Spleen (tissue), 11 donors: ENCODE data around the gene UFD1. TPM values are rescaled to one million over a fixed set of nuclear protein-coding genes. Genes with fewer than 3 reads are reported as not detected.

Source experiments
- DNase-seq: peaks from one replicate; pipeline ENCODE4 v3.0.0-alpha.2; 2020
- H3K27ac ChIP-seq, 8 donors: fragments of 200-600 bp; sonication (generic) in 7 of 8; 1 replicate in 4 of 8; 2 replicates in 4 of 8; pipeline versions ENCODE4 v1.5.0 to v1.8.0; 2016 to 2021; ENCODE audit warnings: inconsistent platforms in 4 of 8, mild to moderate bottlenecking in 4 of 8, moderate library complexity in 1 of 8
- H3K27me3 ChIP-seq, 7 donors: fragments of 200-600 bp; sonication (generic) in 6 of 7; replicated peaks in 1 of 7; 1 replicate in 4 of 7; 2 replicates in 3 of 7; pipeline versions ENCODE4 v1.5.0 to v1.8.0; 2016 to 2021; ENCODE audit warnings: inconsistent platforms in 3 of 7, mild to moderate bottlenecking in 1 of 7
- H3K36me3 ChIP-seq, 6 donors: fragments of 200-600 bp; sonication (generic) in 5 of 6; 1 replicate in 4 of 6; 2 replicates in 2 of 6; pipeline versions ENCODE4 v1.5.0 to v1.8.0; 2016 to 2021; ENCODE audit warnings: inconsistent platforms in 2 of 6
- H3K4me1 ChIP-seq, 6 donors: fragments of 200-600 bp; sonication (generic) in 5 of 6; 1 replicate in 3 of 6; 2 replicates in 3 of 6; pipeline versions ENCODE4 v1.5.0 to v1.8.0; 2016 to 2021; ENCODE audit warnings: inconsistent platforms in 3 of 6
- H3K4me3 ChIP-seq, 8 donors: fragments of 200-600 bp; sonication (generic) in 7 of 8; 1 replicate in 4 of 8; 2 replicates in 4 of 8; pipeline versions ENCODE4 v1.5.0 to v1.8.0; 2016 to 2021; ENCODE audit warnings: inconsistent platforms in 4 of 8, mild to moderate bottlenecking in 4 of 8, moderate library complexity in 2 of 8
- H3K9me3 ChIP-seq, 8 donors: fragments of 200-600 bp; sonication (generic) in 7 of 8; 1 replicate in 4 of 8; 2 replicates in 4 of 8; pipeline versions ENCODE4 v1.5.0 to v1.8.0; 2016 to 2021; ENCODE audit warnings: inconsistent platforms in 4 of 8
- POLR2A ChIP-seq, 3 donors: fragments of 450-650 bp; IDR thresholded peaks; one replicate each; pipeline ENCODE4 v1.5.1; 2017; ENCODE audit warnings: antibody characterized with exemption in 3 of 3, mild to moderate bottlenecking in 1 of 3
- POLR2AphosphoS5 ChIP-seq, 3 donors: sonication (generic); formaldehyde crosslinking; IDR thresholded peaks; one replicate each; pipeline ENCODE4 v1.5.1; 2017; ENCODE audit warnings: antibody characterized with exemption in 3 of 3
- WGBS, 5 donors: extraction: QIAGEN DNeasy Blood & Tissue Kit in 3 of 5; methylation state at CpG; one replicate each; pipeline versions ENCODE4 v1.1.5 to v1.1.7; 2013 to 2018; 5-methylcytosine and 5-hydroxymethylcytosine counted together
- intact Hi-C: fragments of 100-400 bp; cut with DNase I; formaldehyde crosslinking; loops from one replicate; pipeline ENCODE4 v1.15.0; 2023; ENCODE audit warnings: low total_unique reads
- polyA plus RNA-seq, 3 donors: library from polyadenylated mRNA; stranded (reverse); fragments of 200-250 nt; gene quantifications; one replicate each; pipeline ENCODE4 v1.2.1, GENCODE V29; 2013
- total RNA-seq, 7 donors: library from RNA; depleted of rRNA in 3 of 7; stranded (reverse); fragments of >200 nt in 3 of 7; fragmentation: NEBNext Ultra II Directional in 4 of 7; extraction: Animal tissue kit (Norgen Biotek cat#: 25700) in 4 of 7; gene quantifications; one replicate each; pipeline versions ENCODE4 v1.1.0 to v1.2.1, GENCODE V29; 2016 to 2021
- TF ChIP-seq, protein P1 (sequence below), 11 experiments: fragments of 200-600 bp in 7 of 11; fragments of 450-650 bp in 4 of 11; sonication (generic) in 4 of 11; IDR thresholded peaks in 8 of 11; conservative IDR thresholded peaks in 3 of 11; 1 replicate in 7 of 11; 2 replicates in 4 of 11; pipeline versions ENCODE4 v1.4.0 to v1.8.0; 2016 to 2021; ENCODE audit warnings: antibody characterized with exemption in 11 of 11, inconsistent platforms in 4 of 11, mild to moderate bottlenecking in 1 of 11
- donor health status: healthy with polysubstance abuse.
- donor health status: DM: no; HTN: no; CAD: no; lungs with moderate emphysema.
- donor health status: DM: no; HTN: no; CAD: no.
- donor health status: Bipolar disorder and iron deficiency.
- donor health status: healthy.
- donor health status: DM: no; HTN: no; CAD: no.
- donor health status: DM: yes; HTN: yes; CAD: no.

Gene UFD1
- total and polyA plus RNA-seq, 10 donors, result 35.6 to 55.4 (median 42.4) TPM

DNA sequence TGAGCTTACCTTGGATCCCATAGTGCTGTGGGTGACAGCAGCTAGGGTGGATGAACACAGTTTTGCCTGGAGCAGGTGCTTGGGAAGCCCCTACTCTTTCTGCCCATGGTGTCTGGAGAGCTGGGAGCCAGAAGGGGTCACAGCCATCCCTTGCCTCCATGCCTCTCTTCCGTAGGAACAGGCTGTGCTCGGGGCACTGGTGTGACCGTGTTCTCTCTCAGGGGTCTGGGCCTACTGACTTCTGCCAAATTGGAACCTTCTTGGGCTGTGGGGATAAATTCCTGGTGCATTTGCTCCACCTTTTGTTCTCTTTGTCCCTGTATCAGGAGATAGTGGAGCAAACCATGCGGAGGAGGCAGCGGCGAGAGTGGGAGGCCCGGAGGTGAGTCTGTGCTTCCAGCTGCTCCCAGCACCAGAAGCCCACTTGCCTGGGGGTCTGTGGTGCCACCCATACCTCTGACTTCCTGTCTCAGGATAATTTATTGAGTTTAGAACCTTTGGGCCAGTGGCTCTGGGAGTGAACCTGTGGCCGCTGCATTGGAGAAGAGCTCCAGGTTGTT, 15.1 kb upstream of the UFD1 start:
- intact Hi-C loops, result loop anchor here (10.0 kb wide), 1 partner anchor 131 kb away; no protein-coding TSS in a partner anchor
- WGBS, 5 donors, result 96 to 99% (median 99%) methylated on average over 7 to 8 of the region's 8 CpGs

DNA sequence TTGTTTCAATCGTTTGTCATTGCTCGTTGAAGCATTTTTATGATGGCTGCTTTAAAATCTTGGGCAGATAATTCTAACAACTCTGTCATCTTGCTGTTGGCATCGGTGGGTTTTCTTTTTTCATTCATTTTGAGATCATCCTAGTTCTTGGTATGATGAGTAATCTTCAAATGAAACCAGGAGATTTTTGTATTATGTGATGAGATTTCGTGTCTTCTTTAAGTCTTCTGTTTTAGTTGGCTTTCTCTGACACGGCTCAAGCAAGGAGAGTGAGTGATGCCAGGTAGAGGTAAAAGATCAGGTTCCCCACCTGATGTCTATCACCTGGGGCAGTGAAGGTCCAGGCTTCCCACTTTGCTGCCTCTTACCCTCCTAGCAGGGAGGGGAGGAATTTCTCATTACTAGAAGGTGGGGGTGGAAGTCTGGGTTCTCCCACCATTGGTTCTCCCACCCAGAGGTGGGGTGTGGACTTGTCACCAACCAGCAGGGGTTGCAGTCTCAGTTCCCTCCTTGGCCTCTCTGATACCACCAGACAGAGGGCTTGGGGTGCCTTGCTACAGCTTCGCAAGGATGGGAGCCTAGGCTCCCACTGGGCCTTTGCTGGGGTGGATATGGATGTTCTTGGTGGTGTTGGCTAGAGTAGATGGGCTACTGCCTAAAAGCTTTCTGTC, 13.6 kb upstream of the UFD1 start:
- no peak for DNase-seq
- H3K36me3 ChIP-seq, result peaks cover 0 to 30% (median 0%) of the 10 kb centered on the region in 6 donors
- no peaks in the 10 kb centered on the region for H3K9me3 ChIP-seq
- peaks cover 0 to 5% (median 0%) of the 10 kb centered on the region in 6 donors for H3K4me1 ChIP-seq
- TF ChIP-seq POLR2A (IDR thresholded peaks at IDR 0.05) (no peak), POLR2AphosphoS5 (IDR thresholded peaks at IDR 0.05) (no peak)
- TF ChIP-seq, protein P1, sequence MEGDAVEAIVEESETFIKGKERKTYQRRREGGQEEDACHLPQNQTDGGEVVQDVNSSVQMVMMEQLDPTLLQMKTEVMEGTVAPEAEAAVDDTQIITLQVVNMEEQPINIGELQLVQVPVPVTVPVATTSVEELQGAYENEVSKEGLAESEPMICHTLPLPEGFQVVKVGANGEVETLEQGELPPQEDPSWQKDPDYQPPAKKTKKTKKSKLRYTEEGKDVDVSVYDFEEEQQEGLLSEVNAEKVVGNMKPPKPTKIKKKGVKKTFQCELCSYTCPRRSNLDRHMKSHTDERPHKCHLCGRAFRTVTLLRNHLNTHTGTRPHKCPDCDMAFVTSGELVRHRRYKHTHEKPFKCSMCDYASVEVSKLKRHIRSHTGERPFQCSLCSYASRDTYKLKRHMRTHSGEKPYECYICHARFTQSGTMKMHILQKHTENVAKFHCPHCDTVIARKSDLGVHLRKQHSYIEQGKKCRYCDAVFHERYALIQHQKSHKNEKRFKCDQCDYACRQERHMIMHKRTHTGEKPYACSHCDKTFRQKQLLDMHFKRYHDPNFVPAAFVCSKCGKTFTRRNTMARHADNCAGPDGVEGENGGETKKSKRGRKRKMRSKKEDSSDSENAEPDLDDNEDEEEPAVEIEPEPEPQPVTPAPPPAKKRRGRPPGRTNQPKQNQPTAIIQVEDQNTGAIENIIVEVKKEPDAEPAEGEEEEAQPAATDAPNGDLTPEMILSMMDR (IDR thresholded peaks at IDR 0.05 in 8 of 11, conservative IDR thresholded peaks at IDR 0.05 in 3 of 11), result no peak
- WGBS, 5 donors, result 84 to 96% (median 90%) methylated on average over 6 of the region's 6 CpGs
- no peaks in the 10 kb centered on the region for H3K27me3 ChIP-seq
- H3K4me3 ChIP-seq, result no peak overlapping the region
- H3K27ac ChIP-seq, result no peak overlapping the region
- intact Hi-C loops, result loop anchor here (10.0 kb wide), 1 partner anchor 132 kb away; no protein-coding TSS in a partner anchor

More for the DNA sequence above, 15.1 kb upstream of the UFD1 start:
- Histone ChIP-seq H3K4me1 (peaks cover 0 to 5% (median 0%) of the 10 kb centered on the region in 6 donors), H3K27ac (no peak overlapping the region), H3K4me3 (no peak overlapping the region), H3K9me3 (no peaks in the 10 kb centered on the region), H3K36me3 (peaks cover 0 to 44% (median 0%) of the 10 kb centered on the region in 6 donors), H3K27me3 (no peaks in the 10 kb centered on the region)
- TF ChIP-seq POLR2A (IDR thresholded peaks at IDR 0.05) (no peak), POLR2AphosphoS5 (IDR thresholded peaks at IDR 0.05) (no peak)
- TF ChIP-seq, protein P1 (IDR thresholded peaks at IDR 0.05 in 8 of 11, conservative IDR thresholded peaks at IDR 0.05 in 3 of 11), result no peak
- no peak for DNase-seq

DNA sequence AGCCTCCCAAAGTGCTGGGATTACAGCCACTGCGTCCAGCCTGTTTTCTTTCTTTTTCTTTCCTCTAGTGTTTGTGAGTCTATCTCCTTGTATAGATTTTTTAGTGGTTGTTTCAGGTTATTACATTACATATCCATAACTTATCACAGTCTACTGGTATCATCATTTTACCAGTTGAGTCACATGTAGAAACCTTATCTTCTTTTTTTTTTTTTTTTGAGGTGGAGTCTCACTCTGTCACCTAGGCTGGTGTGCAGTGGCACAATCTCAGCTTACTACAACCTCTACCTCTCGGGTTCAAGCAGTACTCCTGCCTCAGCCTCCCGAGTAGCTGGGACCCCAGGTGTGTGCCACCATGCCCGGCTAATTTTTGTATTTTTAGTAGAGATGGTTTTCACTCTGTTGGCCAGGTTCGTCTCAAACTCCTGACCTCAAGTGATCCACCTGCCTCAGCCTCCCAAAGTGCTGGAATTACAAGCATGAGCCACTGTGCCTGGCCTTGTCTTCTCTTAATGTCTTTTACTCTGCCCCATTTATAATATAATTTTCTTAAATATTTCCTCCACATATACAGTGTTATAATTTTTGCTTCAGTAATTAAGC, 11.7 kb upstream of the UFD1 start:
- no peak for DNase-seq
- H3K4me1 ChIP-seq, result peaks cover 0 to 5% (median 0%) of the 10 kb centered on the region in 6 donors
- H3K27ac ChIP-seq, result no peak overlapping the region
- peaks cover 0 to 18% (median 0%) of the 10 kb centered on the region in 6 donors for H3K36me3 ChIP-seq
- TF ChIP-seq POLR2A (IDR thresholded peaks at IDR 0.05) (no peak), POLR2AphosphoS5 (IDR thresholded peaks at IDR 0.05) (no peak)
- TF ChIP-seq, protein P1 (IDR thresholded peaks at IDR 0.05 in 8 of 11, conservative IDR thresholded peaks at IDR 0.05 in 3 of 11), result no peak
- intact Hi-C loops, result loop anchor here (10.0 kb wide), 1 partner anchor 134 kb away; no protein-coding TSS in a partner anchor
- no peaks in the 10 kb centered on the region for H3K27me3 ChIP-seq
- 91 to 96% (median 95%) methylated on average over 5 of the region's 5 CpGs for WGBS, 5 donors
- H3K9me3 ChIP-seq, result no peaks in the 10 kb centered on the region
- no peak overlapping the region for H3K4me3 ChIP-seq
